ENCODE results near the gene TEDDM1.

Gene TEDDM1

GRCh38 chr1:182406012-182406411 lies 5.5 kb upstream of the TEDDM1 start:
- no peak for DNase-seq (ENCODE audit: low read depth in 2 of 2)

- no peak for DNase-seq (ENCODE audit: low read depth in 2 of 2)
Measured at GRCh38 chr1:182405578-182405977, 5.1 kb upstream of the TEDDM1 start.

- DNase-seq (ENCODE audit: low read depth in 2 of 2) = no peak
Measured at GRCh38 chr1:182404781-182405180, 4.3 kb upstream of the TEDDM1 start.

- no peak for DNase-seq (ENCODE audit: low read depth in 2 of 2)
Measured at GRCh38 chr1:182397653-182398393, 2.6 kb downstream of the TEDDM1 start.

GRCh38 chr1:182395906-182396305 lies 4.6 kb downstream of the TEDDM1 start:
- no peak for DNase-seq (ENCODE audit: low read depth in 2 of 2)

GRCh38 chr1:182394055-182394775 lies 6.3 kb downstream of the TEDDM1 start:
- no peak for DNase-seq (ENCODE audit: low read depth in 2 of 2)

- DNase-seq (ENCODE audit: low read depth in 2 of 2) = no peak
Measured at GRCh38 chr1:182392050-182393028, 8.1 kb downstream of the TEDDM1 start.

GRCh38 chr1:182391362-182392049 lies 9.0 kb downstream of the TEDDM1 start, which contains the start of gene GLUL:
Gene GLUL (minus strand): TSS chr1:182391790. CDS start chr1:182388737, 3,053 bp downstream.
- DNase-seq (ENCODE audit: low read depth in 2 of 2) = peak; percentile 35 to 36

- DNase-seq (ENCODE audit: low read depth in 2 of 2) = no peak
Measured at GRCh38 chr1:182391028-182391361, 9.5 kb downstream of the TEDDM1 start.

- no peak for DNase-seq (ENCODE audit: low read depth in 2 of 2)
Measured at GRCh38 chr1:182389619-182390047, 10.8 kb downstream of the TEDDM1 start.

GRCh38 chr1:182388392-182389134 lies 11.9 kb downstream of the TEDDM1 start:
- DNase-seq (ENCODE audit: low read depth in 2 of 2) = no peak

GRCh38 chr1:182387566-182387965 lies 12.9 kb downstream of the TEDDM1 start:
- no peak for DNase-seq (ENCODE audit: low read depth in 2 of 2)

- no peak for DNase-seq (ENCODE audit: low read depth in 2 of 2)
Measured at GRCh38 chr1:182386980-182387379, 13.5 kb downstream of the TEDDM1 start.

GRCh38 chr1:182385885-182386853 lies 14.3 kb downstream of the TEDDM1 start:
- DNase-seq (ENCODE audit: low read depth in 2 of 2) = no peak

GRCh38 chr1:182384387-182384960 lies 16.0 kb downstream of the TEDDM1 start:
- no peak for DNase-seq (ENCODE audit: low read depth in 2 of 2)

- no peak for DNase-seq (ENCODE audit: low read depth in 2 of 2)
Measured at GRCh38 chr1:182383934-182384333, 16.5 kb downstream of the TEDDM1 start.

GRCh38 chr1:182383037-182383661 lies 17.3 kb downstream of the TEDDM1 start:
- DNase-seq (ENCODE audit: low read depth in 2 of 2) = no peak

GRCh38 chr1:182381962-182382819 lies 18.3 kb downstream of the TEDDM1 start:
- no peak for DNase-seq (ENCODE audit: low read depth in 2 of 2)

Measured in stimulated activated CD8-positive, alpha-beta memory T cell treated with anti-CD3 and anti-CD28 coated beads, Interleukin-2, amount 100 ng/mL, for 48 hours (primary cell).